Measurements from ENCODE around the gene SCRN3. TPM values are rescaled to one million over a fixed set of nuclear protein-coding genes. Genes with fewer than 3 reads are reported as not detected.
"Not testable (repeated sequence)": the region's sequence is repeated elsewhere in the genome, so short reads cannot be mapped to it uniquely, and the experiment has no call there.

SCRN3 gene
- total RNA-seq, 2 experiments from 2014 or later: 12.9 to 13.7 TPM

DNA sequence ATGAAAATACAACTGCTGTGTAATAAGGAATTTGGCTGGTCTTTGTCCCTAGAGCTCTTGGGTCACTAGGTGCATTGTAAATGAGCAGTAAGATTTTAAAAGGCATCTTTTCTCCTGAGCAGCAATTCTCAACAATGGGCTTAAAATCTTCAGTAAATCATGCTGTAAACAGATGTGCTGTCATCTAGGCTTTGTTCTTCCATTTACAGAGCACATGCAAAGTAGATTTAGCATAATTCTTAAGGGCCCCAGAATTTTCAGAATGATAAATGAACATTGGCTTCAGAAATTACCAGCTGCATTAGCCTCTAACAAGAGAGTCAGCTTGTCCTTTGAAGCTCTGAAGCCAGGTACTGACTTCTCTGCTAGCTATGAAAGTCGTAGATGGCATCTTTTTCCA, 26.8 kb upstream of the SCRN3 start:
- Mint-ChIP-seq H3K36me3 (ENCODE audit: low read depth) (peaks cover 53% of the 10 kb centered on the region), H3K4me1 (ENCODE audit: low read depth) (no peaks in the 10 kb centered on the region), H3K27me3 (no peaks in the 10 kb centered on the region), H3K27ac (no peak overlapping the region), H3K4me3 (no peak overlapping the region), H3K9me3 (peaks cover 10% of the 10 kb centered on the region)
- no peak for DNase-seq
- ATAC-seq: no peak
- intact Hi-C loops (cut with micrococcal nuclease): no loop called here
- ChIA-PET POLR2A (no interaction called here), CTCF (interaction anchor here (1.1 to 1.7 kb wide), 3 partner anchors 19 to 27 kb away, joined by 4 to 5 read pairs (median 4); no protein-coding TSS in a partner anchor)
- TF ChIP-seq CTCF (IDR thresholded peaks at IDR 0.05): no peak

DNA sequence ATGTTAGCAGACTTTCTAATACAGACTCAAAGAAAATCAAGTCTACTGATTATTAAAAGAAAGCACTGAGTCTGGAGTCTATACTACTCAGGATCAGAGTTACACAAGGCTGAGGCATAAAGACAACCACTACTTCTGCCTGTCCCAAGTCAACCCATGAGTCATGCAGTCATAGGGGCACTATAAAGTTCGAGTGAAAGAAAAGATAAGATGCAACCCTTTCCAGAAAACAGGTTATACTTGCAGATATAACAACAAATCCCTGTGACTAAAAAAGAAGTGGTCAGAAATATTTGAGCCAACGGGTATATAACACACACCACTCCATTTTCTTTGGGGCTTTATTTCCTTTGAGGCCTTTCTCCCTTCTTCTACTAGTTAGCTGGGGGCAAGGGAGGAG, 18.6 kb upstream of the SCRN3 start:
- CTCF ChIA-PET: interaction anchor here (1.2 kb wide), 1 partner anchor 33 kb away, joined by 4 read pairs; no protein-coding TSS in a partner anchor
- DNase-seq (no peak), ATAC-seq (no peak)
- H3K4me1 Mint-ChIP-seq (ENCODE audit: low read depth): no peaks in the 10 kb centered on the region
- no peaks in the 10 kb centered on the region for H3K9me3 Mint-ChIP-seq
- intact Hi-C loops (cut with micrococcal nuclease): no loop called here
- H3K36me3 Mint-ChIP-seq (ENCODE audit: low read depth): peaks cover 29% of the 10 kb centered on the region
- H3K27ac Mint-ChIP-seq: no peak overlapping the region
- no peaks in the 10 kb centered on the region for H3K27me3 Mint-ChIP-seq
- H3K4me3 Mint-ChIP-seq: no peak overlapping the region
- POLR2A ChIA-PET: interaction anchor here (0.6 kb wide), 1 partner anchor 820 kb away, joined by 3 read pairs; no protein-coding TSS in a partner anchor
- TF ChIP-seq CTCF (IDR thresholded peaks at IDR 0.05): no peak

DNA sequence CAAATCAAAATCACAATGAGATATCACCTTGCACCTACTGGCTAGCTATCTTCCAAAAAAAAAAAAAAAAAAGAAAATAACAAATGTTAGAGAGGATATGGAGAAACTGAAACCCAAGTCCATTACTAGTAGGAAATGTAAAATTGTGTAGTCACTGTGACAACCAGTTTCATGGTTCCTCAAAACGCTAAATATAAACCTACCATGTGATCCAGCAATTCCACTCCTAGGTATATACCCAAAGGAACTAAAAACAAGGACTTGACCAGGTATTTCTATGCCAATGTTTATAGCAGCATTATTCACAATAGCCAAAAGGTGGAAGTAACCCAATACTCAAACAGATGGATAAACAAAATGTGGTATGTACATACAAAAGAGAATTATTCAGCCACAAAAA, 11.7 kb upstream of the SCRN3 start:
- Mint-ChIP-seq H3K36me3 (ENCODE audit: low read depth) (peaks cover 28% of the 10 kb centered on the region), H3K4me1 (ENCODE audit: low read depth) (peaks cover 14% of the 10 kb centered on the region), H3K9me3 (no peaks in the 10 kb centered on the region), H3K27ac (no peak overlapping the region), H3K4me3 (no peak overlapping the region), H3K27me3 (no peaks in the 10 kb centered on the region)
- DNase-seq: no peak
- TF ChIP-seq CTCF (IDR thresholded peaks at IDR 0.05): no peak
- intact Hi-C loops (cut with micrococcal nuclease): no loop called here
- no peak for ATAC-seq
- POLR2A ChIA-PET: no interaction called here
- CTCF ChIA-PET: no interaction called here

DNA sequence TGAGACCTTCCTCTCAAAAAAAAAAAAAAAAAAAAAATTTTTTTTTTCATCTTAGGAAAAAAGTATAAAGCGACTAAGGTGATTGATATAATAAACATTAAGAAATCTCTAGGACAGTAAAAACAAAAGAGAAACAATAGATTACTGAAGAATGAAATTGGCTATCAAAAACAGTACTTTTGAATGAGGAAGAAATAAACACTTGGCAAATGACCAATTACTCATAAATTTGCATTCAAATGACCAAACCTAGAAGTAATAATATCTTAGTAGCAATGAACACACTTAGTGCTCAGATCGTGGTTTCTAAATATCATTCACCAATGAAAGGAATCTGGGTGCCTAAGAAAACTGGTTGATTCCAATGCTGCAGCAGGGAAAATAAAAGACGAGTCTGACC, 10.3 kb upstream of the SCRN3 start:
- intact Hi-C loops (cut with micrococcal nuclease): no loop called here
- DNase-seq: no peak
- no peak for ATAC-seq
- Mint-ChIP-seq H3K36me3 (ENCODE audit: low read depth) (peaks cover 30% of the 10 kb centered on the region), H3K4me1 (ENCODE audit: low read depth) (peaks cover 19% of the 10 kb centered on the region), H3K27me3 (no peaks in the 10 kb centered on the region), H3K4me3 (no peak overlapping the region), H3K27ac (no peak overlapping the region), H3K9me3 (peaks cover 2% of the 10 kb centered on the region)
- ChIA-PET POLR2A (no interaction called here), CTCF (no interaction called here)
- no peak for TF ChIP-seq CTCF (IDR thresholded peaks at IDR 0.05)

DNA sequence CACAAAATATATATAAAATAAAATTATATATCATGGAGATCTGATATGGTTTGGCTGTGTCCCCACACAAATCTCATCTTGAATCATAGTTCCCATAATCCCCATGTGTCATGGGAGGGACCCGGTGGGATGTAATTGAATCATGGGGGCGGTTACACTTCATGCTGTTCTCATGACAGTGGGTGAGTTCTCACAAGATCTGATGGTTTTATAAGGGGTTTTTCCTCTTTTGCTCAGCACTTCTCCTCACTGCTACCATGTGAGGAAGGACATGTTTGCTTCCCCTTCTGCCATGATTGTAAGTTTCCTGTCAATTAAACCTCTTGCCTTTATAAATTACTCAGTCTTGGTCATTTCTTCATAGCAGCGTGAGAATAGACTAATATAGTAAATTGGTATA, 6.8 kb upstream of the SCRN3 start:
- H3K27ac Mint-ChIP-seq, POLR2A ChIA-PET, CTCF ChIA-PET: not testable (repeated sequence)

DNA sequence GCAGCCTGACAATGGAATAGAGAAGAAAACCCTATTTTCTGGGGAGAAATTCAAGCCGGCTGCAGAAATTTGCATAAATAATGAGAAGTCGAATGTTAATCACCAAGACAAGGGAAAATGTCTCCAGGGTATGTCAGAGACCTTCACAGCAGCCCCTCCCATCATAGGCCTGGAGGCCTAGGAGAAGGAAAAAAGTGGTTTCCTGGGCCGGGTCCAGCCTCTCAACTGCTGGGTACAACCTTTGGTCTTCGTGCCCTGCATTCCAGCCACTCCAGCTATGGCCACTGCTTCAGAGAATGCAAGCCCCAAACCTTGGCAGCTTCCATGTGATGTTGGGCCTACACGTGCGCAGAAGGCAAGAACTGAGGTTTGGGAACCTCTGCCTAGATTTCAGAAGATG, 6.0 kb upstream of the SCRN3 start:
- intact Hi-C loops (cut with micrococcal nuclease): no loop called here
- ChIA-PET POLR2A (no interaction called here), CTCF (no interaction called here)
- Mint-ChIP-seq H3K4me3 (no peak overlapping the region), H3K4me1 (ENCODE audit: low read depth) (peaks cover 33% of the 10 kb centered on the region), H3K9me3 (peaks cover 2% of the 10 kb centered on the region), H3K36me3 (ENCODE audit: low read depth) (peaks cover 24% of the 10 kb centered on the region), H3K27me3 (no peaks in the 10 kb centered on the region), H3K27ac (no peak overlapping the region)
- no peak for ATAC-seq
- TF ChIP-seq CTCF (IDR thresholded peaks at IDR 0.05): no peak
- no peak for DNase-seq

More for the DNA sequence above, 6.8 kb upstream of the SCRN3 start:
- ATAC-seq; H3K9me3 Mint-ChIP-seq; H3K27me3 Mint-ChIP-seq; DNase-seq; H3K4me3 Mint-ChIP-seq; intact Hi-C loops (cut with micrococcal nuclease): not testable (repeated sequence)
- H3K36me3 Mint-ChIP-seq (ENCODE audit: low read depth): peaks cover 30% of the 10 kb centered on the region
- peaks cover 32% of the 10 kb centered on the region for H3K4me1 Mint-ChIP-seq (ENCODE audit: low read depth)

DNA sequence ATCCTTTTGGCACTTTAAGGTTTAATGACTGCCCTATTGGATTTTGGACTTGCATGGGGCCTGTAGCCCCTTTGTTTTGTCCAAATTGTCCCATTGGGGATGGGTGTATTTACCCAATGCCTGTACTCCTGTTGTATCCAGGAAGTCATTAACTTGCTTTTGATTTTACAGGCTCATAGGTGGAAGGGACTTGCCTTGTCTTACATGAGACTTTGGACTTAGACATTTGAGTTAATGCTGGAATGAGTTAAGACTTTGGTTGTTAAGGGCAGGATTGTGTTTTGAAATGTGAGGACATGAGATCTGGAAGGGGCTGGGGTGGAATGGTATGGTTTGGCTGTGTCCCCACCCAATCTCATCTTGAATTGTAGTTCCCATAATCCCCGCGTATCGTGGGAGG, 5.2 kb upstream of the SCRN3 start:
- H3K27me3 Mint-ChIP-seq; H3K4me3 Mint-ChIP-seq; ATAC-seq; H3K9me3 Mint-ChIP-seq; DNase-seq; H3K27ac Mint-ChIP-seq; intact Hi-C loops (cut with micrococcal nuclease); POLR2A ChIA-PET; CTCF ChIA-PET: not testable (repeated sequence)
- peaks cover 23% of the 10 kb centered on the region for H3K36me3 Mint-ChIP-seq (ENCODE audit: low read depth)
- peaks cover 33% of the 10 kb centered on the region for H3K4me1 Mint-ChIP-seq (ENCODE audit: low read depth)

Measured in activated CD8-positive, alpha-beta T cell treated with anti-CD3 and anti-CD28 coated beads for 36 hours (primary cell).